CD4-positive, alpha-beta T cell treated with Interleukin-1 beta for 1 hour (primary cell): ENCODE measurements around the gene UMOD.
"Not testable (repeated sequence)": the region's sequence is repeated elsewhere in the genome, so short reads cannot be mapped to it uniquely, and the experiment has no call there.

Experiments
- DNase-seq, 2 donors: peaks; one replicate each; pipeline ENCODE4 v3.0.0-alpha.2; 2020 to 2022

The UMOD gene

GRCh38 chr16:20363191-20363590, 10.7 kb upstream of the UMOD start:
- DNase-seq, result no peak

GRCh38 chr16:20359997-20360396, 7.5 kb upstream of the UMOD start:
- no peak for DNase-seq

- no peak for DNase-seq
Observed at GRCh38 chr16:20355114-20355782, 2.7 kb upstream of the UMOD start.

- DNase-seq, result no peak
Observed at GRCh38 chr16:20353379-20353778, 864 bp upstream of the UMOD start.

GRCh38 chr16:20349615-20350014, 2.9 kb downstream of the UMOD start:
- no peak for DNase-seq

GRCh38 chr16:20348365-20349185, 3.9 kb downstream of the UMOD start:
- no peak for DNase-seq

GRCh38 chr16:20347666-20348364, 4.7 kb downstream of the UMOD start:
- DNase-seq, result no peak

GRCh38 chr16:20344611-20345010, 7.9 kb downstream of the UMOD start:
- DNase-seq, result no peak

GRCh38 chr16:20339744-20340143, 12.8 kb downstream of the UMOD start:
- no peak for DNase-seq

- no peak for DNase-seq
Observed at GRCh38 chr16:20336955-20337354, 15.6 kb downstream of the UMOD start.

GRCh38 chr16:20334396-20334795, 18.1 kb downstream of the UMOD start:
- no peak for DNase-seq

GRCh38 chr16:20333120-20333519, 19.4 kb downstream of the UMOD start:
- no peak for DNase-seq

GRCh38 chr16:20332411-20332810, 20.1 kb downstream of the UMOD start:
- DNase-seq, result no peak

- no peak for DNase-seq
Observed at GRCh38 chr16:20331635-20332034, 20.9 kb downstream of the UMOD start.

GRCh38 chr16:20329392-20330138, 22.9 kb downstream of the UMOD start:
- no peak for DNase-seq

GRCh38 chr16:20327444-20328041, 25.0 kb downstream of the UMOD start, which contains the start of gene GP2:
Gene GP2, minus strand, starts transcription at chr16:20327513. Its CDS starts 1,082 bp downstream, at chr16:20326431.
- DNase-seq, result no peak

GRCh38 chr16:20326321-20326720, 26.2 kb downstream of the UMOD start:
- DNase-seq, result no peak

- DNase-seq, result no peak
Observed at GRCh38 chr16:20325005-20325404, 27.5 kb downstream of the UMOD start.

GRCh38 chr16:20323591-20324117, 28.9 kb downstream of the UMOD start:
- no peak for DNase-seq

- DNase-seq, result no peak
Observed at GRCh38 chr16:20322696-20323095, 29.8 kb downstream of the UMOD start.

GRCh38 chr16:20321671-20322070, 30.8 kb downstream of the UMOD start:
- no peak for DNase-seq

GRCh38 chr16:20321051-20321450, 31.5 kb downstream of the UMOD start:
- not testable (repeated sequence) for DNase-seq
